WTC11 (cell line): ENCODE results near the gene ZNF516. TPM values are rescaled to one million over a fixed set of nuclear protein-coding genes. Genes with fewer than 3 reads are reported as not detected.

ENCODE experiments used
- ATAC-seq: fragments of 200-7000 bp; cut with Tn5 transposase; 2 replicates; pipeline ENCODE4 v1.10.0; 2021; ENCODE audit warnings: mild to moderate bottlenecking, moderate library complexity
- CTCF ChIA-PET: fragments of 300-600 bp; sonication (Branson Sonifier 250); formaldehyde crosslinking; loops from one replicate; lab custom pipeline; 2021; ENCODE audit warnings: antibody characterized with exemption; lab: Charles Lee
- POLR2A ChIA-PET: fragments of 350-600 bp; sonication (Branson Sonifier 250); formaldehyde crosslinking; loops from one replicate; lab custom pipeline; 2021; ENCODE audit warnings: antibody characterized with exemption; lab: Charles Lee
- DNase-seq: peaks from one replicate; pipeline ENCODE4 v3.0.0; 2021; ENCODE audit warnings: low spot score
- H3K27ac Mint-ChIP-seq: 2 replicates; pipeline ENCODE4 v1.8.0; 2021; ENCODE audit warnings: mixed read lengths
- H3K27me3 Mint-ChIP-seq: 2 replicates; pipeline ENCODE4 v1.8.0; 2021; ENCODE audit warnings: low read depth, mild to moderate bottlenecking, moderate library complexity, mixed read lengths
- H3K36me3 Mint-ChIP-seq: 2 replicates; pipeline ENCODE4 v1.8.0; 2021; ENCODE audit warnings: mixed read lengths
- H3K4me1 Mint-ChIP-seq: 2 replicates; pipeline ENCODE4 v1.8.0; 2022; ENCODE audit warnings: mixed read lengths
- H3K4me3 Mint-ChIP-seq: 2 replicates; pipeline ENCODE4 v1.8.0; 2021; ENCODE audit warnings: mild to moderate bottlenecking, moderate library complexity, mixed read lengths
- H3K9me3 Mint-ChIP-seq: 2 replicates; pipeline ENCODE4 v1.8.0; 2021; ENCODE audit warnings: mixed read lengths
- ATF1 ChIP-seq: sonication (generic); formaldehyde crosslinking; IDR thresholded peaks from 2 replicates; pipeline ENCODE4 v1.8.1; 2023; ENCODE audit warnings: mild to moderate bottlenecking, moderate library complexity, missing genetic modification reagents
- ETV6 ChIP-seq: sonication (generic); formaldehyde crosslinking; IDR thresholded peaks from 2 replicates; pipeline ENCODE4 v1.8.1; 2022; ENCODE audit warnings: mild to moderate bottlenecking, missing genetic modification reagents
- GABPB1 ChIP-seq: sonication (generic); formaldehyde crosslinking; IDR thresholded peaks from 2 replicates; pipeline ENCODE4 v1.8.1; 2023; ENCODE audit warnings: mild to moderate bottlenecking, missing genetic modification reagents
- GTF2I ChIP-seq: fragments of 250-450 bp; sonication (Bioruptor Pico); conservative IDR thresholded peaks from 2 replicates; pipeline ENCODE4 v1.4.0; 2021; ENCODE audit warnings: mild to moderate bottlenecking
- NR1H2 ChIP-seq: sonication (generic); formaldehyde crosslinking; IDR thresholded peaks from 2 replicates; pipeline ENCODE4 v1.9.0; 2021; ENCODE audit warnings: mild to moderate bottlenecking, moderate library complexity, missing genetic modification reagents
- NR3C1 ChIP-seq: sonication (generic); formaldehyde crosslinking; conservative IDR thresholded peaks from 2 replicates; pipeline ENCODE4 v1.8.1; 2023; ENCODE audit warnings: low read depth, mild to moderate bottlenecking, missing genetic modification reagents
- SMAD3 ChIP-seq: sonication (generic); formaldehyde crosslinking; IDR thresholded peaks from 2 replicates; pipeline ENCODE4 v1.8.0; 2022; ENCODE audit warnings: missing genetic modification reagents, mild to moderate bottlenecking, borderline replicate concordance
- SOX15 ChIP-seq: fragments of 250-450 bp; sonication (Bioruptor Pico); IDR thresholded peaks from 2 replicates; pipeline ENCODE4 v1.9.0; 2021; ENCODE audit warnings: mild to moderate bottlenecking
- SP1 ChIP-seq: sonication (generic); formaldehyde crosslinking; conservative IDR thresholded peaks from 2 replicates; pipeline ENCODE4 v1.8.1; 2022; ENCODE audit warnings: missing genetic modification reagents
- total RNA-seq: library from RNA; stranded (reverse); gene quantifications from 3 replicates; pipeline ENCODE4 v1.2.3, GENCODE V29; 2021
- TF ChIP-seq, protein P1 (sequence below): sonication (generic); formaldehyde crosslinking; IDR thresholded peaks from 2 replicates; pipeline ENCODE4 v1.8.0; 2022; ENCODE audit warnings: mild to moderate bottlenecking, missing genetic modification reagents
- TF ChIP-seq, protein P2 (sequence below): sonication (generic); formaldehyde crosslinking; IDR thresholded peaks from 2 replicates; pipeline ENCODE4 v1.8.1; 2022; ENCODE audit warnings: missing genetic modification reagents, borderline replicate concordance
- TF ChIP-seq, protein P3 (sequence below): sonication (generic); formaldehyde crosslinking; IDR thresholded peaks from 2 replicates; pipeline ENCODE4 v1.8.1; 2022; ENCODE audit warnings: low read depth, mild to moderate bottlenecking, moderate library complexity, missing genetic modification reagents, borderline replicate concordance
- TF ChIP-seq, protein P4 (sequence below): sonication (generic); formaldehyde crosslinking; IDR thresholded peaks from 2 replicates; pipeline ENCODE4 v1.8.0; 2022; ENCODE audit warnings: missing genetic modification reagents
- TF ChIP-seq, protein P5 (sequence below): sonication (generic); formaldehyde crosslinking; IDR thresholded peaks from 2 replicates; pipeline ENCODE4 v1.8.0; 2022; ENCODE audit warnings: mild to moderate bottlenecking, missing genetic modification reagents
- TF ChIP-seq, protein P6 (sequence below): fragments of 250-450 bp; sonication (Bioruptor Pico); IDR thresholded peaks from 2 replicates; pipeline ENCODE4 v1.8.0; 2021; ENCODE audit warnings: mild to moderate bottlenecking
- TF ChIP-seq, protein P7 (sequence below): sonication (generic); formaldehyde crosslinking; IDR thresholded peaks from 2 replicates; pipeline ENCODE4 v1.8.1; 2023; ENCODE audit warnings: mild to moderate bottlenecking, missing genetic modification reagents
- TF ChIP-seq, protein P8 (sequence below): sonication (generic); formaldehyde crosslinking; IDR thresholded peaks from 2 replicates; pipeline ENCODE4 v1.8.1; 2022; ENCODE audit warnings: mild to moderate bottlenecking, missing genetic modification reagents, moderate library complexity, borderline replicate concordance

The ZNF516 gene
- total RNA-seq, 1 experiment from 2014 or later: 58.6 TPM

DNA sequence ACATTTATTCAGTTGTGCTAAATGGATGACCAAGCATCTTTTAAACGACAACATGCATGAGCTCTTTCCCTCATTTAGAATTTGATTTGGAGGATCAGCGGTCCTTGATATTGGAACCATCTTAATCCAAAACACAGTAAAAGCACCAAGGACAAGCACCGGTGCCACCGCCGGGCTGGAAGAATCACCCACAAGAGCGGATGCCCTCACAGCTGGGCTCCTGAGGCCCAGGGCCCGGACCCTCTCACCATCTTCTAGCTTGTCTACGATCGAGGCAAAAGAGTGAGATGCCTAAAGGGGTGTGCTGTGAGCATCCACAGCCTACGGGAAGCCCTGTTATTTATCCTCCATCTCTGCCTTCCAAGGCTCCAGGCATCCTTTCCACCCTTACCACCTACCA, 129.5 kb downstream of the ZNF516 start (continued):
- TF ChIP-seq, protein P1, sequence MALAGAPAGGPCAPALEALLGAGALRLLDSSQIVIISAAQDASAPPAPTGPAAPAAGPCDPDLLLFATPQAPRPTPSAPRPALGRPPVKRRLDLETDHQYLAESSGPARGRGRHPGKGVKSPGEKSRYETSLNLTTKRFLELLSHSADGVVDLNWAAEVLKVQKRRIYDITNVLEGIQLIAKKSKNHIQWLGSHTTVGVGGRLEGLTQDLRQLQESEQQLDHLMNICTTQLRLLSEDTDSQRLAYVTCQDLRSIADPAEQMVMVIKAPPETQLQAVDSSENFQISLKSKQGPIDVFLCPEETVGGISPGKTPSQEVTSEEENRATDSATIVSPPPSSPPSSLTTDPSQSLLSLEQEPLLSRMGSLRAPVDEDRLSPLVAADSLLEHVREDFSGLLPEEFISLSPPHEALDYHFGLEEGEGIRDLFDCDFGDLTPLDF (CRISPR knock-in tag): no peak
- TF ChIP-seq ATF1 (CRISPR knock-in tag): no peak
- TF ChIP-seq, protein P2, sequence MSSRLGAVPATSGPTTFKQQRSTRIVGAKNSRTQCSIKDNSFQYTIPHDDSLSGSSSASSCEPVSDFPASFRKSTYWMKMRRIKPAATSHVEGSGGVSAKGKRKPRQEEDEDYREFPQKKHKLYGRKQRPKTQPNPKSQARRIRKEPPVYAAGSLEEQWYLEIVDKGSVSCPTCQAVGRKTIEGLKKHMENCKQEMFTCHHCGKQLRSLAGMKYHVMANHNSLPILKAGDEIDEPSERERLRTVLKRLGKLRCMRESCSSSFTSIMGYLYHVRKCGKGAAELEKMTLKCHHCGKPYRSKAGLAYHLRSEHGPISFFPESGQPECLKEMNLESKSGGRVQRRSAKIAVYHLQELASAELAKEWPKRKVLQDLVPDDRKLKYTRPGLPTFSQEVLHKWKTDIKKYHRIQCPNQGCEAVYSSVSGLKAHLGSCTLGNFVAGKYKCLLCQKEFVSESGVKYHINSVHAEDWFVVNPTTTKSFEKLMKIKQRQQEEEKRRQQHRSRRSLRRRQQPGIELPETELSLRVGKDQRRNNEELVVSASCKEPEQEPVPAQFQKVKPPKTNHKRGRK (CRISPR knock-in tag): no peak

DNA sequence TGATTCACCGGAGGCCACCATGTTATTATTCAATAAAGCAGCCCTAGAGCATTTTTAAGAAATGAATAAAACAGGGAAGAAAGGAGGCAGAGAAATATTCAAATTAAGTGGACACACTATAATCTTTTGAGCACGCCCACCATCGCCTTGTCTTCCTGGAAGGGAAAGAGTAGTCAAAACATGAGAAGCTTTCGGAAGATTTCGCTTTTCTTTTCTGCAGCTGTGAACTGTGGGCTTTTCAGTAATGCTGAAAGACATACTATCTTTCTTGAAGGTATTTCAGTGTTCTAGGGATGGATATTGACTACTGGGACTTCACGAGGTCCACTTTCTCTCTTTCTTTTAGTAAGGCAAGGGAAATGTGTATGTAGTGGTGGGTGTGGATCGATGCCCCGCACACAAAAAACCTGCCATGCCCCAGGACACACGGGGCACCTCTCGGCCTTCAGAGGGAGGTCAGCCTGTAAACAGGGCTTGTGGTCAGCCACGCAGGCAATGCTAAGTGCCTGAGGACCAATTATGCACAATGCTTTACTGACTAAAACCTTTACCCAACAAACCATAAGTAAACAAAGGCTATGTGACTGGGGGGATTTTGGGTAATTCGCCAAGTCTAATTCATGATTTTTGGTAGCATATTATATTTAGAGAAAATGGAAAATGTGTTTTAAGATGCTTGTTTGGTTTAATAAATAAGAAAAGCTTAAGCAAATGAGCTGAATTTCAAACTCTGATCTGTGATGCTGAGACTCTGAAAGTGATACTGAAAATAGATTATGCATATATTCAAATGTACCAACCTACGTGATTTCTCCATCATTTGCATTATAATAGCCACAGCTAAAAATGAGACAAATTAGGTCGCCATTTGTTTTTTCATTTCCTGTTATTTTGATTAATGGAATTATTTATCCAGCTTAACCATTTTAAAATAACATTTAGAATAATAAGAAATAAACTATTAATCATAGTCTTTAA, 130.5 kb downstream of the ZNF516 start:
- DNase-seq (no peak), ATAC-seq (no peak)

More for the DNA sequence above, 130.5 kb downstream of the ZNF516 start:
- TF ChIP-seq SOX15 (CRISPR knock-in tag): no peak
- TF ChIP-seq SMAD3 (CRISPR knock-in tag): no peak
- no peak for TF ChIP-seq GTF2I (CRISPR knock-in tag)
- TF ChIP-seq, protein P3, sequence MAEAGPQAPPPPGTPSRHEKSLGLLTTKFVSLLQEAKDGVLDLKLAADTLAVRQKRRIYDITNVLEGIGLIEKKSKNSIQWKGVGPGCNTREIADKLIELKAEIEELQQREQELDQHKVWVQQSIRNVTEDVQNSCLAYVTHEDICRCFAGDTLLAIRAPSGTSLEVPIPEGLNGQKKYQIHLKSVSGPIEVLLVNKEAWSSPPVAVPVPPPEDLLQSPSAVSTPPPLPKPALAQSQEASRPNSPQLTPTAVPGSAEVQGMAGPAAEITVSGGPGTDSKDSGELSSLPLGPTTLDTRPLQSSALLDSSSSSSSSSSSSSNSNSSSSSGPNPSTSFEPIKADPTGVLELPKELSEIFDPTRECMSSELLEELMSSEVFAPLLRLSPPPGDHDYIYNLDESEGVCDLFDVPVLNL (CRISPR knock-in tag): no peak
- TF ChIP-seq, protein P4, sequence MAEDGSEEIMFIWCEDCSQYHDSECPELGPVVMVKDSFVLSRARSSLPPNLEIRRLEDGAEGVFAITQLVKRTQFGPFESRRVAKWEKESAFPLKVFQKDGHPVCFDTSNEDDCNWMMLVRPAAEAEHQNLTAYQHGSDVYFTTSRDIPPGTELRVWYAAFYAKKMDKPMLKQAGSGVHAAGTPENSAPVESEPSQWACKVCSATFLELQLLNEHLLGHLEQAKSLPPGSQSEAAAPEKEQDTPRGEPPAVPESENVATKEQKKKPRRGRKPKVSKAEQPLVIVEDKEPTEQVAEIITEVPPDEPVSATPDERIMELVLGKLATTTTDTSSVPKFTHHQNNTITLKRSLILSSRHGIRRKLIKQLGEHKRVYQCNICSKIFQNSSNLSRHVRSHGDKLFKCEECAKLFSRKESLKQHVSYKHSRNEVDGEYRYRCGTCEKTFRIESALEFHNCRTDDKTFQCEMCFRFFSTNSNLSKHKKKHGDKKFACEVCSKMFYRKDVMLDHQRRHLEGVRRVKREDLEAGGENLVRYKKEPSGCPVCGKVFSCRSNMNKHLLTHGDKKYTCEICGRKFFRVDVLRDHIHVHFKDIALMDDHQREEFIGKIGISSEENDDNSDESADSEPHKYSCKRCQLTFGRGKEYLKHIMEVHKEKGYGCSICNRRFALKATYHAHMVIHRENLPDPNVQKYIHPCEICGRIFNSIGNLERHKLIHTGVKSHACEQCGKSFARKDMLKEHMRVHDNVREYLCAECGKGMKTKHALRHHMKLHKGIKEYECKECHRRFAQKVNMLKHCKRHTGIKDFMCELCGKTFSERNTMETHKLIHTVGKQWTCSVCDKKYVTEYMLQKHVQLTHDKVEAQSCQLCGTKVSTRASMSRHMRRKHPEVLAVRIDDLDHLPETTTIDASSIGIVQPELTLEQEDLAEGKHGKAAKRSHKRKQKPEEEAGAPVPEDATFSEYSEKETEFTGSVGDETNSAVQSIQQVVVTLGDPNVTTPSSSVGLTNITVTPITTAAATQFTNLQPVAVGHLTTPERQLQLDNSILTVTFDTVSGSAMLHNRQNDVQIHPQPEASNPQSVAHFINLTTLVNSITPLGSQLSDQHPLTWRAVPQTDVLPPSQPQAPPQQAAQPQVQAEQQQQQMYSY (CRISPR knock-in tag): no peak
- TF ChIP-seq ETV6: no peak
- TF ChIP-seq NR1H2 (CRISPR knock-in tag): no peak
- TF ChIP-seq, protein P5, sequence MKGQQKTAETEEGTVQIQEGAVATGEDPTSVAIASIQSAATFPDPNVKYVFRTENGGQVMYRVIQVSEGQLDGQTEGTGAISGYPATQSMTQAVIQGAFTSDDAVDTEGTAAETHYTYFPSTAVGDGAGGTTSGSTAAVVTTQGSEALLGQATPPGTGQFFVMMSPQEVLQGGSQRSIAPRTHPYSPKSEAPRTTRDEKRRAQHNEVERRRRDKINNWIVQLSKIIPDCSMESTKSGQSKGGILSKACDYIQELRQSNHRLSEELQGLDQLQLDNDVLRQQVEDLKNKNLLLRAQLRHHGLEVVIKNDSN: no peak
- TF ChIP-seq, protein P6, sequence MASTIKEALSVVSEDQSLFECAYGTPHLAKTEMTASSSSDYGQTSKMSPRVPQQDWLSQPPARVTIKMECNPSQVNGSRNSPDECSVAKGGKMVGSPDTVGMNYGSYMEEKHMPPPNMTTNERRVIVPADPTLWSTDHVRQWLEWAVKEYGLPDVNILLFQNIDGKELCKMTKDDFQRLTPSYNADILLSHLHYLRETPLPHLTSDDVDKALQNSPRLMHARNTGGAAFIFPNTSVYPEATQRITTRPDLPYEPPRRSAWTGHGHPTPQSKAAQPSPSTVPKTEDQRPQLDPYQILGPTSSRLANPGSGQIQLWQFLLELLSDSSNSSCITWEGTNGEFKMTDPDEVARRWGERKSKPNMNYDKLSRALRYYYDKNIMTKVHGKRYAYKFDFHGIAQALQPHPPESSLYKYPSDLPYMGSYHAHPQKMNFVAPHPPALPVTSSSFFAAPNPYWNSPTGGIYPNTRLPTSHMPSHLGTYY: no peak
- TF ChIP-seq GABPB1 (CRISPR knock-in tag): no peak
- TF ChIP-seq SP1 (CRISPR knock-in tag): no peak
- TF ChIP-seq, protein P7, sequence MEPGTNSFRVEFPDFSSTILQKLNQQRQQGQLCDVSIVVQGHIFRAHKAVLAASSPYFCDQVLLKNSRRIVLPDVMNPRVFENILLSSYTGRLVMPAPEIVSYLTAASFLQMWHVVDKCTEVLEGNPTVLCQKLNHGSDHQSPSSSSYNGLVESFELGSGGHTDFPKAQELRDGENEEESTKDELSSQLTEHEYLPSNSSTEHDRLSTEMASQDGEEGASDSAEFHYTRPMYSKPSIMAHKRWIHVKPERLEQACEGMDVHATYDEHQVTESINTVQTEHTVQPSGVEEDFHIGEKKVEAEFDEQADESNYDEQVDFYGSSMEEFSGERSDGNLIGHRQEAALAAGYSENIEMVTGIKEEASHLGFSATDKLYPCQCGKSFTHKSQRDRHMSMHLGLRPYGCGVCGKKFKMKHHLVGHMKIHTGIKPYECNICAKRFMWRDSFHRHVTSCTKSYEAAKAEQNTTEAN (CRISPR knock-in tag): no peak
- TF ChIP-seq, protein P8, sequence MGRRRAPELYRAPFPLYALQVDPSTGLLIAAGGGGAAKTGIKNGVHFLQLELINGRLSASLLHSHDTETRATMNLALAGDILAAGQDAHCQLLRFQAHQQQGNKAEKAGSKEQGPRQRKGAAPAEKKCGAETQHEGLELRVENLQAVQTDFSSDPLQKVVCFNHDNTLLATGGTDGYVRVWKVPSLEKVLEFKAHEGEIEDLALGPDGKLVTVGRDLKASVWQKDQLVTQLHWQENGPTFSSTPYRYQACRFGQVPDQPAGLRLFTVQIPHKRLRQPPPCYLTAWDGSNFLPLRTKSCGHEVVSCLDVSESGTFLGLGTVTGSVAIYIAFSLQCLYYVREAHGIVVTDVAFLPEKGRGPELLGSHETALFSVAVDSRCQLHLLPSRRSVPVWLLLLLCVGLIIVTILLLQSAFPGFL (CRISPR knock-in tag): no peak
- TF ChIP-seq NR3C1 (CRISPR knock-in tag): no peak
- no peaks in the 10 kb centered on the region for H3K9me3 Mint-ChIP-seq
- H3K27me3 Mint-ChIP-seq: no peaks in the 10 kb centered on the region
- no peak overlapping the region for H3K27ac Mint-ChIP-seq
- no peak overlapping the region for H3K4me3 Mint-ChIP-seq
- H3K36me3 Mint-ChIP-seq: peaks cover 5% of the 10 kb centered on the region; the same call in 1 of the 2 replicates
- peaks cover 40% of the 10 kb centered on the region for H3K4me1 Mint-ChIP-seq
- POLR2A ChIA-PET: no interaction called here
- CTCF ChIA-PET: interaction anchor here (0.8 kb wide), 1 partner anchor 16 kb away, joined by 4 read pairs; no protein-coding TSS in a partner anchor
